GM12878 (cell line): Measurements from ENCODE around the gene MAP2K4. TPM values are rescaled to one million over a fixed set of nuclear protein-coding genes. Genes with fewer than 3 reads are reported as not detected.

Source experiments
- ATAC-seq: fragments of 200-7000 bp; cut with Tn5 transposase; 3 replicates; pipeline ENCODE4 v1.9.1; 2020; ENCODE audit warnings: mild to moderate bottlenecking, moderate library complexity
- BruUV-seq: library from RNA; stranded (reverse); fragments of 400-500 nt; replicated peaks from 2 replicates; lab custom pipeline; 2021; lab: Mats Ljungman, UMichigan
- CTCF ChIA-PET: fragments of 300-600 bp; sonication (Branson Sonifier 250); formaldehyde crosslinking; extraction: SDS; loops from one replicate; lab custom pipeline; 2021; ENCODE audit warnings: inconsistent platforms; lab: Yijun Ruan, JAX
- POLR2A ChIA-PET: fragments of 350-600 bp; formaldehyde crosslinking; extraction: SDS; loops from one replicate; lab custom pipeline; 2021; ENCODE audit warnings: inconsistent platforms; lab: Charles Lee
- RAD21 ChIA-PET: fragments of 300-600 bp; sonication (Branson Sonifier 250); formaldehyde crosslinking; loops from one replicate; lab custom pipeline; 2023; ENCODE audit warnings: antibody characterized with exemption; ENCODE audit not compliant: unreplicated experiment; lab: Charles Lee
- SMC1A ChIA-PET: fragments of 300-600 bp; sonication (Branson Sonifier 250); formaldehyde crosslinking; loops from one replicate; lab custom pipeline; 2023; ENCODE audit not compliant: unreplicated experiment, uncharacterized antibody; lab: Charles Lee
- DNase-seq: peaks from one replicate; pipeline ENCODE4 v3.0.0-alpha.2; 2011; ENCODE audit warnings: low read depth, low spot score
- FAIRE-seq: peaks from 3 replicates; lab custom pipeline; 2011; peaks lifted over from hg19 to GRCh38; lab: Jason Lieb, UNC
- H2AFZ ChIP-seq: 2 replicates; pipeline ENCODE4 v1.6.0; 2011; ENCODE audit warnings: low read depth, low read length, control low read depth; ENCODE audit not compliant: control insufficient read depth
- H3K27ac ChIP-seq: 2 replicates; pipeline ENCODE4 v1.5.1; 2011; ENCODE audit warnings: control low read depth; ENCODE audit not compliant: control insufficient read depth, insufficient read depth
- H3K27me3 ChIP-seq, 2 experiments: replicated peaks in 1 of 2; 2 replicates each; pipeline versions ENCODE4 v1.6.0 to v1.6.1; 2011; ENCODE audit warnings: low read length in 1 of 2; ENCODE audit not compliant: control insufficient read depth in 2 of 2, insufficient read depth in 2 of 2
- H3K36me3 ChIP-seq, 2 experiments: 2 replicates each; pipeline ENCODE4 v1.5.1; 2011; ENCODE audit warnings: low read length in 1 of 2; ENCODE audit not compliant: control insufficient read depth in 2 of 2, insufficient read depth in 2 of 2
- H3K4me1 ChIP-seq: 2 replicates; pipeline ENCODE4 v1.6.1; 2011; ENCODE audit warnings: mild to moderate bottlenecking, low read length, moderate library complexity, mixed read lengths; ENCODE audit not compliant: control insufficient read depth, insufficient read depth
- H3K4me2 ChIP-seq: 2 replicates; pipeline ENCODE4 v1.6.0; 2011; ENCODE audit warnings: control low read depth; ENCODE audit not compliant: control insufficient read depth, insufficient read depth
- H3K4me3 ChIP-seq: fragments of 200-600 bp; sonication (generic); 2 replicates; pipeline ENCODE4 v1.5.1; 2016
- H3K79me2 ChIP-seq: 2 replicates; pipeline ENCODE4 v1.6.0; 2011; ENCODE audit warnings: low read length; ENCODE audit not compliant: control insufficient read depth, insufficient read depth
- H3K9ac ChIP-seq: 2 replicates; pipeline ENCODE4 v1.8.0; 2011; ENCODE audit warnings: low read length, control low read depth, mixed read lengths; ENCODE audit not compliant: control insufficient read depth, insufficient read depth
- H3K9me3 ChIP-seq: replicated peaks from 3 replicates; pipeline ENCODE4 v1.5.1; 2011; ENCODE audit warnings: mild to moderate bottlenecking, low read length; ENCODE audit not compliant: control insufficient read depth, insufficient read depth
- H4K20me1 ChIP-seq: 2 replicates; pipeline ENCODE4 v1.6.0; 2011; ENCODE audit not compliant: control insufficient read depth, insufficient read depth
- BCL11A ChIP-seq: IDR thresholded peaks from 2 replicates; pipeline ENCODE4 v1.6.1; 2011; ENCODE audit warnings: low read depth, low read length
- CHD1 ChIP-seq: IDR thresholded peaks from 2 replicates; pipeline ENCODE4 v1.6.1; 2012; ENCODE audit warnings: low read depth, low read length, improper control_type of control experiment
- EZH2 ChIP-seq: IDR thresholded peaks from 2 replicates; pipeline ENCODE4 v1.6.1; 2012; ENCODE audit warnings: low read depth, mild to moderate bottlenecking, control low read depth, inconsistent platforms, low read length, borderline replicate concordance; ENCODE audit not compliant: control insufficient read depth
- HDGF ChIP-seq: fragments of 450-650 bp; IDR thresholded peaks from 2 replicates; pipeline ENCODE4 v1.6.1; 2016; ENCODE audit warnings: antibody characterized with exemption
- IKZF1 ChIP-seq: fragments of 450-650 bp; conservative IDR thresholded peaks from 2 replicates; pipeline ENCODE4 v1.6.1; 2017; ENCODE audit warnings: antibody characterized with exemption, mild to moderate bottlenecking
- JUND ChIP-seq: IDR thresholded peaks from 2 replicates; pipeline ENCODE4 v1.6.1; 2012; ENCODE audit warnings: low read depth, mild to moderate bottlenecking, low read length, improper control_type of control experiment, moderate library complexity
- MTA3 ChIP-seq: IDR thresholded peaks from 2 replicates; pipeline ENCODE4 v1.6.1; 2012; ENCODE audit warnings: low read length, inconsistent platforms, borderline replicate concordance
- PAX8 ChIP-seq: fragments of 450-650 bp; IDR thresholded peaks from 2 replicates; pipeline ENCODE4 v1.6.1; 2017; ENCODE audit warnings: mild to moderate bottlenecking, moderate library complexity
- RAD51 ChIP-seq: fragments of 450-650 bp; IDR thresholded peaks from 2 replicates; pipeline ENCODE4 v1.6.1; 2016; ENCODE audit warnings: moderate library complexity, mild to moderate bottlenecking, inconsistent platforms
- SIN3A ChIP-seq: IDR thresholded peaks from 2 replicates; pipeline ENCODE4 v1.6.1; 2012; ENCODE audit warnings: low read depth, low read length, improper control_type of control experiment
- SUZ12 ChIP-seq: fragments of 200-600 bp; sonication (generic); IDR thresholded peaks from one replicate; pipeline ENCODE4 v1.6.1; 2018; ENCODE audit warnings: antibody characterized with exemption, mild to moderate bottlenecking; ENCODE audit not compliant: unreplicated experiment
- ZBTB33 ChIP-seq: fragments of 450-650 bp; IDR thresholded peaks from 2 replicates; pipeline ENCODE4 v1.6.1; 2017; ENCODE audit warnings: mild to moderate bottlenecking
- WGBS: methylation state at CpG from one replicate; pipeline ENCODE4 v1.1.6; 2016; ENCODE audit warnings: low lambda C conversion rate; ENCODE audit not compliant: insufficient replicate concordance, insufficient coverage; ENCODE audit errors: missing lambda C conversion rate; 5-methylcytosine and 5-hydroxymethylcytosine counted together
- in situ Hi-C: fragments of 300-500 bp; cut with MboI; formaldehyde crosslinking; loops from 9 replicates; pipeline ENCODE4 v1.14.3; 2018; ENCODE audit warnings: mixed read lengths
- intact Hi-C: fragments of 100-400 bp; cut with micrococcal nuclease; formaldehyde crosslinking; loops from one replicate; pipeline ENCODE4 v1.14.2; 2022; ENCODE audit not compliant: unreplicated experiment
- polyA plus RNA-seq, 11 experiments: library from polyadenylated mRNA; depleted of rRNA in 4 of 11; unstranded in 6 of 11; stranded (reverse) in 5 of 11; fragments of >200 nt; fragmentation: Nextera tagmentation in 4 of 11; fragmentation: Illumina TruSeq in 1 of 11; extraction: Ambion mirVana in 4 of 11; extraction: Trizol in 1 of 11; gene quantifications; 1 replicate in 1 of 11; 2 replicates in 10 of 11; pipeline versions ENCODE4 v1.2.1 to v1.2.3, GENCODE V29; 2011 to 2016; ENCODE audit warnings: inconsistent platforms in 2 of 11, missing spikeins in 2 of 11, low read depth in 1 of 11
- total RNA-seq, 4 experiments: library from RNA; depleted of rRNA in 3 of 4; stranded (reverse); fragments of >200 nt in 3 of 4; fragmentation: Illumina TruSeq in 1 of 4; extraction: Trizol in 1 of 4; gene quantifications; 2 replicates each; pipeline versions ENCODE4 v1.2.1 to v1.2.3, GENCODE V29; 2013 to 2021
- TF ChIP-seq, protein P1 (sequence below): IDR thresholded peaks from 2 replicates; pipeline ENCODE4 v1.6.1; 2012; ENCODE audit warnings: low read depth, low read length, improper control_type of control experiment

The MAP2K4 gene
- total and polyA plus RNA-seq, 10 of the 15 experiments (the other 5 are each of a cell fraction or from before 2014, with no cell fraction given): 5.4 to 34.1 (median 25.5) TPM

GRCh38 chr17:12099412-12099811 lies 78.7 kb downstream of the MAP2K4 start:
- Histone ChIP-seq H3K79me2 (no peaks in the 10 kb centered on the region), H3K4me1 (peaks cover 5% of the 10 kb centered on the region; the same call in 1 of the 2 replicates), H3K9me3 (no peaks in the 10 kb centered on the region), H3K27me3 (no peaks in the 10 kb centered on the region), H4K20me1 (no peaks in the 10 kb centered on the region), H2AFZ (no peak overlapping the region), H3K4me3 (no peak overlapping the region), H3K9ac (no peak overlapping the region), H3K4me2 (no peak overlapping the region), H3K27ac (no peak overlapping the region), H3K36me3 (peaks cover 0 to 4% of the 10 kb centered on the region in 2 experiments; a peak in 1 of 4 replicates)
- RAD21 ChIA-PET: interaction anchor here (0.9 to 1.6 kb wide), 3 partner anchors 10 to 102 kb away, joined by 3 to 7 read pairs (median 4); partner anchors contain the start of genes MAP2K4 and ZNF18
- no peak for FAIRE-seq
- CTCF ChIA-PET: interaction anchor here (1.5 kb wide), 1 partner anchor 9 kb away, joined by 5 read pairs; no protein-coding TSS in a partner anchor
- TF ChIP-seq SIN3A (no peak), IKZF1 (no peak), MTA3 (no peak), HDGF (no peak), SUZ12 (no peak), CHD1 (no peak), JUND (no peak)
- WGBS: 88% methylated on average over 1 of the region's 1 CpG
- DNase-seq: no peak
- SMC1A ChIA-PET: interaction anchor here (0.9 to 1.8 kb wide), 4 partner anchors 9 to 102 kb away, joined by 3 to 8 read pairs (median 4); partner anchors contain the start of gene ZNF18
- no peak for ATAC-seq
- intact Hi-C loops (no loop called here), in situ Hi-C loops (no loop called here)
- no TSS peak for BruUV-seq
- POLR2A ChIA-PET: no interaction called here

DNA sequence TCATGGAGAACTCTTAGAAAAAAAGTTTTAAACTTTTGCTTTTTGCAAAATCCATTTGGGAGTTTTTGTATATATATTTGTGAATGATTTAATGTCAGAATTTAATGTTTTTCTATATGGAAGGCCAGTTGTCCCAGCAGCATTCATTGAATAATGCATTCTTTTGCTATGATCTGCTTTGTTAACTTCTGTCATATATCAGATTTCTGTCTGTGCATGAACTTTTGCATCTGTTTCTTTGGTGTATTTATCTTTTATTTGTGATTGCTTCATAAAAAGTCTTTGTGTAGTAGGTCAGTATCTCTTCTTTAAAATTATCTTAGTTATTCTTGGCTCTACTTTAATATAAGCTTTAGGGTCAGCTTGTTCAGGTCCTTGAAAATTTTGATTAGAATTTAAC lies 84.2 kb downstream of the MAP2K4 start:
- ChIA-PET CTCF (no interaction called here), POLR2A (no interaction called here), RAD21 (no interaction called here), SMC1A (no interaction called here)
- H3K4me1 ChIP-seq: peaks cover 5% of the 10 kb centered on the region; the same call in 1 of the 2 replicates
- H4K20me1 ChIP-seq: no peaks in the 10 kb centered on the region
- no peaks in the 10 kb centered on the region for H3K79me2 ChIP-seq
- no peaks in the 10 kb centered on the region for H3K9me3 ChIP-seq
- no peak for FAIRE-seq
- no peak overlapping the region for H3K4me2 ChIP-seq
- peaks cover 0 to 10% of the 10 kb centered on the region in 2 experiments; a peak in 1 of 4 replicates for H3K36me3 ChIP-seq
- no peak overlapping the region for H3K4me3 ChIP-seq
- ATAC-seq: no peak
- in situ Hi-C loops: no loop called here
- H3K27ac ChIP-seq: no peak overlapping the region
- BruUV-seq: no TSS peak
- no peak for DNase-seq
- no peaks in the 10 kb centered on the region for H3K27me3 ChIP-seq
- H3K9ac ChIP-seq: no peak overlapping the region
- intact Hi-C loops: no loop called here
- H2AFZ ChIP-seq: no peak overlapping the region
- TF ChIP-seq BCL11A (no peak), ZBTB33 (no peak), RAD51 (no peak), EZH2 (no peak), PAX8 (no peak)
- TF ChIP-seq, protein P1, sequence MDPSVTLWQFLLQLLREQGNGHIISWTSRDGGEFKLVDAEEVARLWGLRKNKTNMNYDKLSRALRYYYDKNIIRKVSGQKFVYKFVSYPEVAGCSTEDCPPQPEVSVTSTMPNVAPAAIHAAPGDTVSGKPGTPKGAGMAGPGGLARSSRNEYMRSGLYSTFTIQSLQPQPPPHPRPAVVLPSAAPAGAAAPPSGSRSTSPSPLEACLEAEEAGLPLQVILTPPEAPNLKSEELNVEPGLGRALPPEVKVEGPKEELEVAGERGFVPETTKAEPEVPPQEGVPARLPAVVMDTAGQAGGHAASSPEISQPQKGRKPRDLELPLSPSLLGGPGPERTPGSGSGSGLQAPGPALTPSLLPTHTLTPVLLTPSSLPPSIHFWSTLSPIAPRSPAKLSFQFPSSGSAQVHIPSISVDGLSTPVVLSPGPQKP: no peak
